Activated T-helper 1 cell treated with anti-CD3 and anti-CD28 coated beads, Interleukin-12 subunit alpha, Interleukin-12 subunit beta, Interleukin-2, Interleukin-4 antibody, amounts not matched to agents 30 ng/mL and 10 ng/mL and 1 ng/mL, durations not matched to agents 14 hours and 24 hours and 36 hours (primary cell): ENCODE measurements around the gene HMX2. TPM values are rescaled to one million over a fixed set of nuclear protein-coding genes. Genes with fewer than 3 reads are reported as not detected.

ENCODE experiments used
- DNase-seq: peaks from one replicate; pipeline ENCODE4 v3.0.0; 2021; ENCODE audit warnings: low spot score
- H3K27ac Mint-ChIP-seq: one replicate; pipeline ENCODE4 v1.8.0; 2021; ENCODE audit warnings: mild to moderate bottlenecking, mixed read lengths
- H3K27me3 Mint-ChIP-seq: one replicate; pipeline ENCODE4 v1.8.0; 2022; ENCODE audit warnings: mild to moderate bottlenecking, moderate library complexity, mixed read lengths; ENCODE audit not compliant: insufficient read depth
- H3K36me3 Mint-ChIP-seq: one replicate; pipeline ENCODE4 v1.8.0; 2021; ENCODE audit warnings: low read depth, mixed read lengths
- H3K4me1 Mint-ChIP-seq: one replicate; pipeline ENCODE4 v1.8.0; 2021; ENCODE audit warnings: low read depth, mixed read lengths
- H3K4me3 Mint-ChIP-seq: one replicate; pipeline ENCODE4 v1.8.0; 2021; ENCODE audit warnings: mild to moderate bottlenecking, moderate library complexity, mixed read lengths
- H3K9me3 Mint-ChIP-seq: one replicate; pipeline ENCODE4 v1.8.0; 2021; ENCODE audit warnings: mixed read lengths
- intact Hi-C: fragments of 100-400 bp; cut with micrococcal nuclease; formaldehyde crosslinking; loops from one replicate; pipeline ENCODE4 v1.15.1; 2024
- total RNA-seq: library from RNA; stranded (reverse); gene quantifications from 2 replicates; pipeline ENCODE4 v1.2.3, GENCODE V29; 2022

The HMX2 gene
- total RNA-seq, 1 donor from 2014 or later = not detected

- DNase-seq = no peak
- no peaks in the 10 kb centered on the region for H3K27me3 Mint-ChIP-seq
- no peak overlapping the region for H3K27ac Mint-ChIP-seq
- H3K36me3 Mint-ChIP-seq = peaks cover 3% of the 10 kb centered on the region
- H3K4me3 Mint-ChIP-seq = no peak overlapping the region
- H3K4me1 Mint-ChIP-seq = no peaks in the 10 kb centered on the region
- intact Hi-C loops = no loop called here
- no peaks in the 10 kb centered on the region for H3K9me3 Mint-ChIP-seq
Observed at GRCh38 chr10:123194056-123194455, 46.1 kb downstream of the HMX2 start.

Other genes with a start within 250 kb of the HMX2 start
- not detected in 2 replicates for gene FAM24A, start 237.5 kb upstream of the HMX2 start, total RNA-seq
- gene C10orf88, start 193.9 kb upstream of the HMX2 start, total RNA-seq = 11.8 and 14.1 TPM in 2 replicates
- gene PSTK, start 167.7 kb upstream of the HMX2 start, total RNA-seq = 4.5 and 4.8 TPM in 2 replicates
- 17.4 and 21.9 TPM in 2 replicates for gene IKZF5, start 139.3 kb upstream of the HMX2 start, total RNA-seq
- 25.8 and 26.5 TPM in 2 replicates for gene ACADSB, start 139.1 kb upstream of the HMX2 start, total RNA-seq
- not detected in 2 replicates for gene HMX3, start 12.2 kb upstream of the HMX2 start, total RNA-seq
- 197 and 201 TPM in 2 replicates for gene BUB3, start 6.3 kb downstream of the HMX2 start, total RNA-seq